Omental fat pad (tissue), 4 donors: Measurements from ENCODE around the gene PRELID1. TPM values are rescaled to one million over a fixed set of nuclear protein-coding genes. Genes with fewer than 3 reads are reported as not detected.
A peak's percentile ranks its signal among the peaks of the same experiment; 100 is the strongest.

ENCODE experiments used
- ATAC-seq: fragments of 150-250 bp; one replicate; pipeline ENCODE4 v1.9.1; 2016; ENCODE audit warnings: mild to moderate bottlenecking, moderate library complexity; ENCODE audit not compliant: low FRiP score
- DNase-seq: peaks from one replicate; pipeline ENCODE4 v3.0.0-alpha.2; 2019; ENCODE audit warnings: low spot score
- total RNA-seq, 4 donors: library from RNA; depleted of rRNA; stranded (reverse); fragments of >200 nt; gene quantifications; one replicate each; pipeline ENCODE4 v1.1.0, GENCODE V29; 2016
- TF ChIP-seq, protein P1 (sequence below), 3 donors: fragments of 450-650 bp; IDR thresholded peaks; one replicate each; pipeline ENCODE4 v1.5.1; 2016 to 2017; ENCODE audit warnings: antibody characterized with exemption in 3 of 3, mild to moderate bottlenecking in 3 of 3, moderate library complexity in 2 of 3

Gene PRELID1
- total RNA-seq, 4 donors from 2014 or later, result 51.9 to 102 (median 67.5) TPM

DNA sequence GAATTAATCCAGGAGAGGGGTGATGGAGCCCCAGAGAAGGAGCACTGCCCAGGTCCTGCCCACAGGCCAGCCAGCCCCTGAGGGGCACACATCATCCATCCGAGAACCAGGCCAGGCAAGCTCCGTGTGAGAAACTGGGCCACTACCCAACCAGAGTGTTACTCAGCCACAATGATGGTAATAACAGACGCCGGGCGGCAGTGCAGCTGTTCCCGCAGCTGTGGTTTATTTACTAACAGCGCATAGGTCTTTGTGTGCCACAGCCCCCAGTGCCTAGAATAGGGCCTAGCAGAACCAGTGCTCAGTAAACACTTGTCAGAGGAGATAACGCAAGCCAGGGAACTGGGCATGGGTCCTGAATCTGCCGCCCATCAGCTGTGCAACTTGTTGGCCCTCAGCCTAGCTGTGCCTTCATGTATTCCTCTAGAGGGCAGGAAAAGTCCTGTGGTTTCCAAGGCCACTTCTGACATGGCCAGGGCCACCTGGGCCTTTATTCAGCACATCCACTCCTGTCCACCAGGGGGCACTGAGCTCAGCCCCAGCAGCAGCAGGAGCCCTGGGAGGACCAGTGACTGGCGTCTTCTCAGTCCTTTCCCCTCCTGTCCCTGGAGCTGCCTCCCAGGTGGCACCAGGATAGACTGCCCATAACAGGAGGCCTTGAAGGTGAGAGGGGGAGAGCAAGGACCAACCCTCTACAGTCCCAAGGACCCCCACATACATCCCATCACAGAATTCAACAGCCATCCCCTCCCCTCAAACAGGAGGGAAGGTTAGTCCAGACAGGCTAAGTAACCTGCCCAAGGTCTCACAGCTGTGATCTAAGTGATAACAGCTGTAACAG is 6.0 kb downstream of the PRELID1 start:
- DNase-seq (no peak), ATAC-seq (no peak)
- TF ChIP-seq, protein P1, sequence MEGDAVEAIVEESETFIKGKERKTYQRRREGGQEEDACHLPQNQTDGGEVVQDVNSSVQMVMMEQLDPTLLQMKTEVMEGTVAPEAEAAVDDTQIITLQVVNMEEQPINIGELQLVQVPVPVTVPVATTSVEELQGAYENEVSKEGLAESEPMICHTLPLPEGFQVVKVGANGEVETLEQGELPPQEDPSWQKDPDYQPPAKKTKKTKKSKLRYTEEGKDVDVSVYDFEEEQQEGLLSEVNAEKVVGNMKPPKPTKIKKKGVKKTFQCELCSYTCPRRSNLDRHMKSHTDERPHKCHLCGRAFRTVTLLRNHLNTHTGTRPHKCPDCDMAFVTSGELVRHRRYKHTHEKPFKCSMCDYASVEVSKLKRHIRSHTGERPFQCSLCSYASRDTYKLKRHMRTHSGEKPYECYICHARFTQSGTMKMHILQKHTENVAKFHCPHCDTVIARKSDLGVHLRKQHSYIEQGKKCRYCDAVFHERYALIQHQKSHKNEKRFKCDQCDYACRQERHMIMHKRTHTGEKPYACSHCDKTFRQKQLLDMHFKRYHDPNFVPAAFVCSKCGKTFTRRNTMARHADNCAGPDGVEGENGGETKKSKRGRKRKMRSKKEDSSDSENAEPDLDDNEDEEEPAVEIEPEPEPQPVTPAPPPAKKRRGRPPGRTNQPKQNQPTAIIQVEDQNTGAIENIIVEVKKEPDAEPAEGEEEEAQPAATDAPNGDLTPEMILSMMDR (IDR thresholded peaks at IDR 0.05), result peak in 1 of 3 donors; percentile 15

DNA sequence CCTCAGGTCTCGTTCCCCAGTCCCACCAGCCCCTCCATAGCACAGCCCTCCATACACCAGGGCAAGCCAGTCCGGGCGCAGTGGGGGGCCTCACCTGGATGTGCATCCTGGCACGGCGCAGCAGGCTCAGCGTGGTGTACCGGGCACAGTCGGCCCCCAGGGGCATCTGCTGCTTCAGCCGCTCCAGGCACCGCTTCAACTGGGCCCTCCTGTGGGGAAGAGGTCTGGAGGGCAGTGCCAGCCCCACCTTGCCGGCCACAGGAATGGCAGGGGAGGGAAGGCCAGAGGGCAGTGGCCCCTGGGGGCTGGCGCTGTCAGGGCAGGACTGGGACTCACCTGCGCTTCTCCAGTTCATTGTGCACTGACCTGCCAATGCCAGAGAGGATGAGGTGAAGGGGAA is 6.7 kb downstream of the PRELID1 start:
- no peak for DNase-seq
- no peak for ATAC-seq
- TF ChIP-seq, protein P1 (IDR thresholded peaks at IDR 0.05), result no peak

- no peak for DNase-seq
- TF ChIP-seq, protein P1 (IDR thresholded peaks at IDR 0.05), result no peak
- no peak for ATAC-seq
Measured at GRCh38 chr5:177310757-177311391, 7.3 kb downstream of the PRELID1 start.

- TF ChIP-seq, protein P1 (IDR thresholded peaks at IDR 0.05), result no peak
- no peak for DNase-seq
- ATAC-seq, result peak; percentile 0
Measured at GRCh38 chr5:177311392-177311722, 7.8 kb downstream of the PRELID1 start.

DNA sequence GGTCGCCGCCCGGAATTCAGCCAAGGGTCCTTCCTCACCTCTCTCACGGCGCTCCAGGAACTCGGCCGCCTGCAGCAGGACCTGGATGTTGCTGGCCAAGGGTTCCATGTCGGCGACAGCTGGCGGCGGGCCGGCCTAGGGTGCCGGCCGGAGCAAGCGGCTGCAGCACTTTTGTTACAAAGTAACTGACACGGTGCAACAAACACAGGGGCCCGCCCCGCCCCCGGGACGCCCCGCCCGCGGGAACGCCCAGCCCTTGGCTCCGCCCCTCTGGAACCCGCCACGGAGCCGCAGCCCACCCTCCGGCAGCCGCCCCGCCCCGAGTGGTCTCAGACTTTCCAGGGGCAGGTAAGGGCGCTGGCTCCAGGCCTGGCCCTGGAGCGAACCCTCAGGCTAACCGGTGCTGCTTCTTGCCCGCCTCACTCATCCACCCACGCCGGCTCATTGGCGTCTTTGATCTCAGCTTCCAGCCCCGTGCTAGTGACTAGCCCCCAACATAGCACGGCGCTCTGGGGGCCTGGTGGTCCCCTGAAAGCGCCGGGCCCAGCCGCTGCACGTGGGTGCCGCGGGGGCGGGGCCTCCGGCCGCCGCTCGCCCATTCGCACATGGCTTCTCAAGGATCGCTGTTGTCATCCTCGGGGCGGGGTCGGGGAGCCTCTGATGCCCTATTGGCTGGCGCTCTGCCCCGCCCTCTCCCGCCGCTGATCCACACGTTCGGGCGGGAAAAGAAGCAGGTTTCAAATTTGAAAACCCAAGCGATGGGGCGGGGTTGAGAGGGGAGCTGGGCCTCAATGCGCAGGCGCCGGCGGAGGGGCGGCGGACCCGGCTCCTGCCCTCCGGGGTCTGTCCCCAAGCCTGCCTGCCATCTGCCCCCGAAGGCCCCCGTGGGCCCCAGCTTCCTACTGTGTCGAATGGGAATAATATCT is 8.4 kb downstream of the PRELID1 start, which contains the start of gene MXD3:
TSS of gene MXD3 (minus strand) at position 176 of the 926 bp plus-strand sequence. CDS start at position 108, 68 bp downstream.
- ATAC-seq, result peak; percentile 81
- TF ChIP-seq, protein P1 (IDR thresholded peaks at IDR 0.05), result no peak
- peak; percentile 85 for DNase-seq

DNA sequence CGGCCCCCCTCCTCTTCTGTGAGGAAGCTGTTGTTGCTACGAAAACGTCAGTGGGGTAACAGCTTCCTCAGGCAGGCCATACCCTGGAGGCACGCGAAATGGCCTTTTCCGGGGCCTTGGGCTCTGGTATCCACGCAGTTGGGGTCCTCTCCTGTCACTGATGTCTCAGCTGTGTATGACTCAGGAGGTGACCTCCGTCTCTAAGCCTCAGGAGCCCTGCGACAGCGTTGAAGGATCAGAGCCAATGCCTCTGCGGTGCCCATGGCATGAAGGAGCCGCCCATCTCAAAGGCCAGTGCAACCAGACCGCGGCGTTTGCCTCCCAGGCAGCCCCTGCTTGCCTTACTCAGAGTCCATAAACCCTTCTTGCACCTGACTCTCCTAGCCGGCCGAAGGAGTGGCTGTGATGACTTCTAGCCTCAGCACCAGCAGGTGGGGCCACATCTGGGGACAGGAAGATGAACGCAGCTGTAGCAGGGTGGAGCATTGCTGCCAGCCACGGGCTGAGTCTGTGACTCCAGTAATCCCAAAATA is 9.1 kb downstream of the PRELID1 start:
- TF ChIP-seq, protein P1 (IDR thresholded peaks at IDR 0.05), result no peak
- ATAC-seq (no peak), DNase-seq (no peak)
